Fibroblast of skin of back (primary cell): ENCODE measurements around the gene CFAP157.

Source experiments
- DNase-seq: peaks from one replicate; pipeline ENCODE4 v3.0.0-alpha.2; 2013

CFAP157 gene

DNA sequence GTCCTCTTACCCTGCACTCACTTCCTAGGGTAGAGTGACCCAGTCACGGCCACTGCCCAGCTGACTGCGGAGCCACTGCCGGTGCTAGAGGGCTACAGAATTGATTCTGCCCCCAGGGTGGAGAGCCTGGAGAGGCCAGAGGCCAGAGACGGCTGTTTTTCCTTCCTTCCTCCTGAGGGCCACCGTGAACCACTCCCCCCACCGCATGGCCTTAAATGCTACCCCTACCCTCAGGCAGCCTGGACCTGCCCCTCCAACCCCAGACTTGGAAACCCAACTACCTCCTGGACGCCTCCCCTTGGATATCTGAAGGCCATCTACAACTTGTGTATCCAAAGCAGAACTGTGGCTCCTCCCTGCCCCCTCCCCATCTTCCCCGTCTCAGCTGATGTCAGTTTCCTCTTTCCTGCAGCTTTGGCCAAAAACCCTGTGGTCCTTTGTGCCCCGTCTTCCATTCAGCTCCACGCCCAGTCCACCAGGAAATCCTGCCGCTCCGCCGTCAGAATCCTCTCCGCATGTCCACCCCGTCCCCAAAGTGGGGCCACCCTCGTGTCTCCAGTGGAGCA, 55.4 kb downstream of the CFAP157 start:
- no peak for DNase-seq

DNA sequence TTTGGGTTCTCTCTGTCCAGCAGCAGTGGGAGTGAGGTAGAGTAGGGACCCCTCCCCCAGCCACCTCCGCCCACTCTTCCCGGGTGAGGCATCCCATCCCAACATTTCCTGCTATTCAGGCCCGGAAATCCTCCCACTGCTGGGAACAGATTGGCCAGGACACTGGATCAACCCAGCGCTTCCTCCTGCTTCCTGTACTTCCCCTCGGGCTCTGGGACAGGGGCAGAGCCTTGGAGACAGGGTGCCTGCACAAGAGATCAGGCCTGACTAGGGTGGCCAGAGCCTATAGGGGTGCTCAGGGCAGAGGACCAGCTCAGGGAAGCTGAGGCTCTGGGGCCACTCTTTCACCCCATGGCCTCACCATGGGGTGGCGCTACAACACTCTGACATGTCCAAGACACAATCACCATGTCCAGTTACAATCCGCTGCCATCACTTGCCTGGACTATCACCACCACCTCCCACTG, 57.2 kb downstream of the CFAP157 start:
- DNase-seq: no peak

DNA sequence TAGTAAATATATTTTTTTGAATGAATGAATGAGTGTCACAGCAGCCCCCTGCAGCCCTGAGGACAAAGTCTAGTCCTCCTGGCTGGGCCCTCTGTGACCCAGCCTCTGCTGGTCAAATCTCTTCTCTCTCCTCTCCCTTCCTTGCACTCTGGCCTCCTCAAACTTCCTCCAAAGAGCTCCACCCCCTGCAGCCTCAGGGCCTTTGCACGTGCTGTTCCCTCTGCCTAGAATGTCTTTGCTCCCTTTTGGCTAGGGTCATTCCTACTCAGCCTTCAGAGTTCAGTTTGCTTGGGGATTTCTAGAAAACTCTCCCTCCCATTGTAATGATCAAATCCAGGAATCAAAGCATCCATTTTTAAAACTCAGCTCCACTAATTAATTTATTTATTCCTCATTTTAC, 58.6 kb downstream of the CFAP157 start:
- no peak for DNase-seq
